ENCODE data around the gene PCAT7.

GRCh38 chr9:94568972-94569712 lies 14.3 kb downstream of the PCAT7 start:
- TF ChIP-seq SP1 (CRISPR knock-in tag; conservative IDR thresholded peaks at IDR 0.05) (no peak), CTCF (IDR thresholded peaks at IDR 0.05) (no peak), ZNF281 (CRISPR knock-in tag; IDR thresholded peaks at IDR 0.05) (no peak), CDX4 (CRISPR knock-in tag; IDR thresholded peaks at IDR 0.05; ENCODE audit: borderline replicate concordance) (no peak), ZBTB21 (CRISPR knock-in tag; IDR thresholded peaks at IDR 0.05; ENCODE audit: borderline replicate concordance) (no peak), NR2C2 (CRISPR knock-in tag; IDR thresholded peaks at IDR 0.05) (no peak), ZNF396 (CRISPR knock-in tag; IDR thresholded peaks at IDR 0.05; ENCODE audit: borderline replicate concordance) (no peak), PRDM15 (CRISPR knock-in tag; IDR thresholded peaks at IDR 0.05) (no peak), JAZF1 (CRISPR knock-in tag; IDR thresholded peaks at IDR 0.05) (no peak), JUN (CRISPR knock-in tag; IDR thresholded peaks at IDR 0.05) (no peak), HMGXB4 (CRISPR knock-in tag; IDR thresholded peaks at IDR 0.05) (no peak), E2F5 (CRISPR knock-in tag; IDR thresholded peaks at IDR 0.05) (no peak), NR3C1 (CRISPR knock-in tag; conservative IDR thresholded peaks at IDR 0.05; ENCODE audit: low read depth) (no peak), TEAD4 (CRISPR knock-in tag; IDR thresholded peaks at IDR 0.05) (no peak)

Data from WTC11 (cell line).